ENCODE data around the gene PDE6D.

PDE6D gene

GRCh38 chr2:231696004-231696367 lies 85.1 kb downstream of the PDE6D start:
- ChIA-PET CTCF (interaction anchor here (1.2 to 2.5 kb wide), 3 partner anchors 9 to 18 kb away, joined by 5 to 14 read pairs (median 7); no protein-coding TSS in a partner anchor), POLR2A (interaction anchor here (1.0 to 2.2 kb wide), 2 partner anchors 12 kb away, joined by 4 to 13 read pairs; partner anchors contain the start of gene PTMA)
- H3K27ac ChIP-seq (ENCODE audit: extremely low read depth, low read depth, low read length), result no peak overlapping the region
- H3K36me3 ChIP-seq (ENCODE audit: control insufficient read depth in 2 of 2, insufficient read depth in 1 of 2, low read length in 2 of 2), result no peaks in the 10 kb centered on the region
- no peaks in the 10 kb centered on the region for H3K9me3 ChIP-seq (ENCODE audit: control insufficient read depth, insufficient read depth, low read depth, low read length)
- no peak for TF ChIP-seq ZBTB11 (tag by site-specific recombination; conservative IDR thresholded peaks at IDR 0.05; ENCODE audit: low read depth)
- TF ChIP-seq ZNF423 (tag by site-specific recombination; IDR thresholded peaks at IDR 0.05), result no peak
- TF ChIP-seq ZNF624 (tag by site-specific recombination; IDR thresholded peaks at IDR 0.05), result no peak
- no peak for TF ChIP-seq ZBTB48 (tag by site-specific recombination; IDR thresholded peaks at IDR 0.05)
- TF ChIP-seq ZNF433 (tag by site-specific recombination; IDR thresholded peaks at IDR 0.05; ENCODE audit: low read depth), result no peak
- no peak for TF ChIP-seq ZNF843 (tag by site-specific recombination; IDR thresholded peaks at IDR 0.05)
- TF ChIP-seq ZNF549 (tag by site-specific recombination; IDR thresholded peaks at IDR 0.05), result no peak
- TF ChIP-seq REPIN1 (tag by site-specific recombination; IDR thresholded peaks at IDR 0.05; ENCODE audit: low read depth), result no peak
- TF ChIP-seq ZNF112 (tag by site-specific recombination; IDR thresholded peaks at IDR 0.05), result no peak
- TF ChIP-seq ZNF311 (tag by site-specific recombination; IDR thresholded peaks at IDR 0.05; ENCODE audit: borderline replicate concordance), result no peak
- TF ChIP-seq GLIS2 (tag by site-specific recombination; IDR thresholded peaks at IDR 0.05), result no peak
- TF ChIP-seq KLF9 (tag by site-specific recombination; IDR thresholded peaks at IDR 0.05; ENCODE audit: low read depth), result no peak
- no peaks in the 10 kb centered on the region for H3K4me1 ChIP-seq (ENCODE audit: control insufficient read depth, insufficient read depth, low read length)
- H3K4me3 ChIP-seq (ENCODE audit: low read depth, low read length), result no peak overlapping the region

- ChIA-PET POLR2A (no interaction called here), CTCF (interaction anchor here (0.7 to 2.7 kb wide), 6 partner anchors 10 to 236 kb away, joined by 3 to 14 read pairs (median 5); no protein-coding TSS in a partner anchor)
- H3K4me1 ChIP-seq (ENCODE audit: control insufficient read depth, insufficient read depth, low read length), result no peaks in the 10 kb centered on the region
- H3K9me3 ChIP-seq (ENCODE audit: control insufficient read depth, insufficient read depth, low read depth, low read length), result no peaks in the 10 kb centered on the region
- no peak overlapping the region for H3K4me3 ChIP-seq (ENCODE audit: low read depth, low read length)
- TF ChIP-seq HOXA7 (CRISPR knock-in tag; IDR thresholded peaks at IDR 0.05; ENCODE audit: borderline replicate concordance) (no peak), ZNF621 (tag by site-specific recombination; IDR thresholded peaks at IDR 0.05) (no peak), ZSCAN16 (tag by site-specific recombination; IDR thresholded peaks at IDR 0.05) (no peak), ZNF701 (tag by site-specific recombination; IDR thresholded peaks at IDR 0.05) (no peak), KLF1 (tag by site-specific recombination; IDR thresholded peaks at IDR 0.05) (no peak), ZBTB48 (tag by site-specific recombination; IDR thresholded peaks at IDR 0.05) (no peak), HIC1 (tag by site-specific recombination; IDR thresholded peaks at IDR 0.05) (no peak)
- H3K27ac ChIP-seq (ENCODE audit: extremely low read depth, low read depth, low read length), result no peak overlapping the region
- H3K36me3 ChIP-seq (ENCODE audit: control insufficient read depth in 2 of 2, insufficient read depth in 1 of 2, low read length in 2 of 2), result no peaks in the 10 kb centered on the region
Measured at GRCh38 chr2:231693956-231694355, 87.1 kb downstream of the PDE6D start.

GRCh38 chr2:231692847-231693246 lies 88.2 kb downstream of the PDE6D start:
- Histone ChIP-seq H3K27ac (ENCODE audit: extremely low read depth, low read depth, low read length) (no peak overlapping the region), H3K36me3 (ENCODE audit: control insufficient read depth in 2 of 2, insufficient read depth in 1 of 2, low read length in 2 of 2) (no peaks in the 10 kb centered on the region)
- TF ChIP-seq MYNN (tag by site-specific recombination; IDR thresholded peaks at IDR 0.05; ENCODE audit: borderline replicate concordance) (no peak), SP2 (tag by site-specific recombination; IDR thresholded peaks at IDR 0.05) (no peak), KLF9 (tag by site-specific recombination; IDR thresholded peaks at IDR 0.05; ENCODE audit: low read depth) (no peak), ZNF830 (tag by site-specific recombination; IDR thresholded peaks at IDR 0.05; ENCODE audit: low read depth) (no peak), ZNF10 (tag by site-specific recombination; IDR thresholded peaks at IDR 0.05) (no peak), ZBTB7A (tag by site-specific recombination; IDR thresholded peaks at IDR 0.05; ENCODE audit: low read depth) (no peak), ZNF585B (tag by site-specific recombination; IDR thresholded peaks at IDR 0.05) (no peak), ZBTB6 (tag by site-specific recombination; IDR thresholded peaks at IDR 0.05) (no peak), ZNF596 (tag by site-specific recombination; IDR thresholded peaks at IDR 0.05) (no peak)

More at GRCh38 chr2:231692847-231693246, 88.2 kb downstream of the PDE6D start:
- POLR2A ChIA-PET, result no interaction called here
- Histone ChIP-seq H3K4me1 (ENCODE audit: control insufficient read depth, insufficient read depth, low read length) (no peaks in the 10 kb centered on the region), H3K9me3 (ENCODE audit: control insufficient read depth, insufficient read depth, low read depth, low read length) (no peaks in the 10 kb centered on the region), H3K4me3 (ENCODE audit: low read depth, low read length) (no peak overlapping the region)
- CTCF ChIA-PET, result interaction anchor here (1.1 to 2.7 kb wide), 3 partner anchors 8 to 21 kb away, joined by 5 to 14 read pairs (median 9); no protein-coding TSS in a partner anchor

Data from HEK293 (cell line).